ENCODE data around the gene NID1.

DNA sequence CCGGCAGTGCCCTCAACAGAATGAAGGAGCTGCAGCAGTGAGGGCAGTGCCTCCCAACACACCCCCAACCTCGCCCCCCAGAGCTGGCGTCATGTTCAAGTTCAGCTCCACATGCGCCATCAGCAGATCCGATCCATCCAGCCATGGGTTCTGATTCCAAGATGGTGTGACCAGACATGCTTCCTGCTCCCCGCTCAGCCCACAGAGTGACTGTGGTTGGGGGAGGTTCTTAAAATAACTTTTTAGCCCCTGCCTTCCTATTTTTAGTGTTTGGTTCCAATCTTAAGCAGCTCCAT, 47.4 kb upstream of the NID1 start:
- no peak for TF ChIP-seq REST (IDR thresholded peaks at IDR 0.05; ENCODE audit: low read depth)
- TF ChIP-seq YY1 (IDR thresholded peaks at IDR 0.05; ENCODE audit: low read depth) = no peak
- no peak for TF ChIP-seq EP300 (IDR thresholded peaks at IDR 0.05; ENCODE audit: borderline replicate concordance)
- TF ChIP-seq NFIC (IDR thresholded peaks at IDR 0.05) = no peak
- TF ChIP-seq, protein P1, sequence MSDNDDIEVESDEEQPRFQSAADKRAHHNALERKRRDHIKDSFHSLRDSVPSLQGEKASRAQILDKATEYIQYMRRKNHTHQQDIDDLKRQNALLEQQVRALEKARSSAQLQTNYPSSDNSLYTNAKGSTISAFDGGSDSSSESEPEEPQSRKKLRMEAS (IDR thresholded peaks at IDR 0.05) = no peak
- no peak for TF ChIP-seq FOXM1 (IDR thresholded peaks at IDR 0.05; ENCODE audit: borderline replicate concordance, low read depth)
